Liver (tissue), 9 donors: Measurements from ENCODE around the gene KCNT1. TPM values are rescaled to one million over a fixed set of nuclear protein-coding genes. Genes with fewer than 3 reads are reported as not detected.

Experiments used
- DNase-seq: peaks from one replicate; pipeline ENCODE4 v3.0.0-alpha.2; 2017; ENCODE audit warnings: low spot score
- H3K27ac ChIP-seq, 2 donors: one replicate each; pipeline ENCODE4 v1.7.0; 2013; ENCODE audit warnings: inconsistent platforms in 2 of 2, low read length in 2 of 2, control low read depth in 1 of 2, low read depth in 1 of 2, mild to moderate bottlenecking in 1 of 2
- H3K27me3 ChIP-seq, 4 donors: one replicate each; pipeline versions ENCODE4 v1.6.1 to v1.7.0; 2013; ENCODE audit warnings: low read length in 3 of 4, inconsistent platforms in 1 of 4, mild to moderate bottlenecking in 1 of 4, moderate library complexity in 1 of 4; ENCODE audit not compliant: control insufficient read depth in 4 of 4, insufficient read depth in 4 of 4
- H3K36me3 ChIP-seq, 4 donors: one replicate each; pipeline versions ENCODE4 v1.6.1 to v1.7.0; 2013; ENCODE audit warnings: low read length in 3 of 4, mild to moderate bottlenecking in 3 of 4, low read depth in 1 of 4, moderate library complexity in 1 of 4; ENCODE audit not compliant: control insufficient read depth in 4 of 4, insufficient read depth in 3 of 4
- H3K4me1 ChIP-seq, 4 donors: one replicate each; pipeline versions ENCODE4 v1.6.1 to v1.7.0; 2013; ENCODE audit warnings: low read length in 3 of 4, mild to moderate bottlenecking in 3 of 4, moderate library complexity in 1 of 4; ENCODE audit not compliant: control insufficient read depth in 4 of 4, insufficient read depth in 4 of 4
- H3K4me3 ChIP-seq, 3 donors: one replicate each; pipeline versions ENCODE4 v1.6.1 to v1.7.0; 2013; ENCODE audit warnings: low read length in 3 of 3, control low read depth in 1 of 3, low read depth in 1 of 3, mild to moderate bottlenecking in 1 of 3
- H3K9ac ChIP-seq, 2 donors: one replicate each; pipeline ENCODE4 v1.7.0; 2013; ENCODE audit warnings: low read length in 2 of 2, mild to moderate bottlenecking in 2 of 2, moderate library complexity in 2 of 2, control low read depth in 1 of 2, low read depth in 1 of 2
- H3K9me3 ChIP-seq, 4 donors: one replicate each; pipeline versions ENCODE4 v1.6.1 to v1.7.0; 2013; ENCODE audit warnings: low read length in 3 of 4; ENCODE audit not compliant: control insufficient read depth in 4 of 4
- ATF3 ChIP-seq: IDR thresholded peaks from 2 replicates; pipeline ENCODE4 v1.6.1; 2016; ENCODE audit warnings: antibody characterized with exemption
- CTCF ChIP-seq: fragments of 150-350 bp; IDR thresholded peaks from 2 replicates; pipeline ENCODE4 v1.5.1; 2017; ENCODE audit warnings: improper control_type of control experiment, low read depth, low read length; ENCODE audit not compliant: missing input control
- EGR1 ChIP-seq, 2 donors: IDR thresholded peaks; 2 replicates each; pipeline ENCODE4 v1.6.1; 2016 to 2018; ENCODE audit warnings: antibody characterized with exemption in 2 of 2, low read depth in 2 of 2
- FOXA1 ChIP-seq: IDR thresholded peaks from 2 replicates; pipeline ENCODE4 v1.6.1; 2016; ENCODE audit warnings: antibody characterized with exemption
- FOXA2 ChIP-seq: IDR thresholded peaks from 2 replicates; pipeline ENCODE4 v1.6.1; 2016; ENCODE audit warnings: antibody characterized with exemption
- GABPA ChIP-seq, 2 donors: IDR thresholded peaks in 1 of 2; conservative IDR thresholded peaks in 1 of 2; 2 replicates each; pipeline ENCODE4 v1.6.1; 2016; ENCODE audit warnings: antibody characterized with exemption in 2 of 2, mild to moderate bottlenecking in 1 of 2, moderate library complexity in 1 of 2
- HNF4A ChIP-seq, 2 donors: conservative IDR thresholded peaks; 2 replicates each; pipeline ENCODE4 v1.6.1; 2016; ENCODE audit warnings: antibody characterized with exemption in 2 of 2, mild to moderate bottlenecking in 2 of 2
- HNF4G ChIP-seq: IDR thresholded peaks from 2 replicates; pipeline ENCODE4 v1.6.1; 2016; ENCODE audit warnings: antibody characterized with exemption
- JUND ChIP-seq, 2 donors: IDR thresholded peaks; 2 replicates each; pipeline ENCODE4 v1.6.1; 2016; ENCODE audit warnings: antibody characterized with exemption in 2 of 2
- MAX ChIP-seq: IDR thresholded peaks from 2 replicates; pipeline ENCODE4 v1.6.1; 2016; ENCODE audit warnings: antibody characterized with exemption
- NR2F2 ChIP-seq: IDR thresholded peaks from 2 replicates; pipeline ENCODE4 v1.6.1; 2016; ENCODE audit warnings: antibody characterized with exemption
- RAD21 ChIP-seq, 2 donors: IDR thresholded peaks; 2 replicates each; pipeline ENCODE4 v1.6.1; 2016; ENCODE audit warnings: antibody characterized with exemption in 2 of 2, mild to moderate bottlenecking in 2 of 2
- REST ChIP-seq: IDR thresholded peaks from 2 replicates; pipeline ENCODE4 v1.6.1; 2016; ENCODE audit warnings: antibody characterized with exemption, mild to moderate bottlenecking
- RXRA ChIP-seq, 2 donors: IDR thresholded peaks; 2 replicates each; pipeline ENCODE4 v1.6.1; 2017 to 2018; ENCODE audit warnings: antibody characterized with exemption in 2 of 2, mild to moderate bottlenecking in 1 of 2
- SP1 ChIP-seq: IDR thresholded peaks from 2 replicates; pipeline ENCODE4 v1.6.1; 2018; ENCODE audit warnings: antibody characterized with exemption, mild to moderate bottlenecking
- TAF1 ChIP-seq: conservative IDR thresholded peaks from 2 replicates; pipeline ENCODE4 v1.6.1; 2016; ENCODE audit warnings: antibody characterized with exemption, mild to moderate bottlenecking
- YY1 ChIP-seq: IDR thresholded peaks from 2 replicates; pipeline ENCODE4 v1.6.1; 2016; ENCODE audit warnings: antibody characterized with exemption, mild to moderate bottlenecking
- ZBTB33 ChIP-seq: IDR thresholded peaks from 2 replicates; pipeline ENCODE4 v1.6.1; 2016; ENCODE audit warnings: antibody characterized with exemption
- WGBS: extraction: QIAGEN DNeasy Blood & Tissue Kit; methylation state at CpG from one replicate; pipeline ENCODE4 v1.1.7; 2013; 5-methylcytosine and 5-hydroxymethylcytosine counted together
- polyA plus RNA-seq, 2 donors: library from polyadenylated mRNA; stranded (reverse) in 1 of 2; unstranded in 1 of 2; fragments of 200-250 nt in 1 of 2; fragments of >200 nt in 1 of 2; fragmentation: Nextera tagmentation in 1 of 2; extraction: Ambion mirVana in 1 of 2; gene quantifications; one replicate each; pipeline versions ENCODE4 v1.2.1 to v1.2.3, GENCODE V29; 2013 to 2015
- total RNA-seq, 2 donors: library from RNA; depleted of rRNA; stranded (reverse); fragments of >200 nt; gene quantifications; one replicate each; pipeline ENCODE4 v1.2.3, GENCODE V29; 2014
- donor health status: healthy.
- donor health status: healthy.
- donor health status: healthy.
- donor health status: healthy.
- donor health status: healthy.

The KCNT1 gene
- total and polyA plus RNA-seq, 4 donors = 0.08 TPM; not detected in 2

GRCh38 chr9:135815413-135815812 lies 113.4 kb downstream of the KCNT1 start:
- Histone ChIP-seq H3K9ac (no peak overlapping the region), H3K4me3 (no peak overlapping the region), H3K4me1 (no peaks in the 10 kb centered on the region), H3K9me3 (no peaks in the 10 kb centered on the region), H3K27ac (no peak overlapping the region), H3K36me3 (peaks cover 20 to 76% (median 40%) of the 10 kb centered on the region in 4 donors), H3K27me3 (no peaks in the 10 kb centered on the region)
- no peak for TF ChIP-seq JUND (IDR thresholded peaks at IDR 0.05)
- no peak for TF ChIP-seq RXRA (IDR thresholded peaks at IDR 0.05)
- no peak for TF ChIP-seq FOXA1
- TF ChIP-seq NR2F2 = no peak
- no peak for TF ChIP-seq HNF4A (conservative IDR thresholded peaks at IDR 0.05)
- no peak for TF ChIP-seq GABPA (IDR thresholded peaks at IDR 0.05 in 1 of 2, conservative IDR thresholded peaks at IDR 0.05 in 1 of 2)
- no peak for TF ChIP-seq ATF3
- TF ChIP-seq ZBTB33 = no peak
- no peak for TF ChIP-seq YY1
- no peak for TF ChIP-seq REST
- TF ChIP-seq SP1 = no peak
- TF ChIP-seq HNF4G = no peak
- no peak for TF ChIP-seq EGR1 (IDR thresholded peaks at IDR 0.05; ENCODE audit: low read depth in 2 of 2)
- no peak for TF ChIP-seq MAX
- TF ChIP-seq FOXA2 = no peak
- no peak for TF ChIP-seq CTCF
- TF ChIP-seq TAF1 = no peak
- no peak for TF ChIP-seq RAD21 (IDR thresholded peaks at IDR 0.05)
- DNase-seq = no peak
- 87% methylated on average over 4 of the region's 4 CpGs for WGBS
